Activated naive CD4-positive, alpha-beta T cell treated with anti-CD3 and anti-CD28 coated beads, Interleukin-2, amount 10 ng/mL, durations not matched to agents 7 days and 5 days (primary cell): ENCODE measurements around the gene AIPL1.

Experiments
- CTCF ChIA-PET: fragments of 350-600 bp; sonication (Branson Sonifier 250); formaldehyde crosslinking; loops from one replicate; lab custom pipeline; 2021; ENCODE audit warnings: antibody characterized with exemption; lab: Charles Lee
- DNase-seq: peaks from one replicate; pipeline ENCODE4 v3.0.0-alpha.2; 2020
- H3K27ac Mint-ChIP-seq: one replicate; pipeline ENCODE4 v1.8.0; 2021; ENCODE audit warnings: mild to moderate bottlenecking, moderate library complexity, mixed read lengths
- H3K27me3 Mint-ChIP-seq: one replicate; pipeline ENCODE4 v1.8.0; 2021; ENCODE audit warnings: mild to moderate bottlenecking, mixed read lengths
- H3K36me3 Mint-ChIP-seq: one replicate; pipeline ENCODE4 v1.8.0; 2021; ENCODE audit warnings: mixed read lengths
- H3K4me1 Mint-ChIP-seq: one replicate; pipeline ENCODE4 v1.8.0; 2021; ENCODE audit warnings: mixed read lengths
- H3K4me3 Mint-ChIP-seq: one replicate; pipeline ENCODE4 v1.8.0; 2021; ENCODE audit warnings: mild to moderate bottlenecking, moderate library complexity, mixed read lengths
- H3K9me3 Mint-ChIP-seq: one replicate; pipeline ENCODE4 v1.8.0; 2021; ENCODE audit warnings: mixed read lengths

The AIPL1 gene

DNA sequence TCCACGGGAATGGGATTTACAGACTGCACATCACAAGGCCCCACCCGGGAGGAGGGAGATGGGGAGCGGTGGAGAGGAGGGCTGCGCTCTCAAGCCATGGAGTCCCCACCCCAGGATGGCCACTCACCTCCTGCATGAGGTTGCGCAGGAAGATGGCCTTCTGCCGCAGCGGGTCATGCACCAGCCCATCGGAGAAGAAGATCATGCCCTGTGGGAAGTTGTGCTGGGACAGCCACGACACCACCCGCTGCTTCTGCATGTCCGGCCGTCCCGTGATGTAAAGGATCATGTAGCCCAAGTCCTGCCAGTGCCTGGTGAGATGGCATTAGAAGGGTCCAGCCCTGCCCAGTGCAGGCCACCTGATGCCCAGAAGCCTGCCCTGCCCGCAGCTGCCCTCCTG, 26.3 kb upstream of the AIPL1 start:
- no peak overlapping the region for H3K4me3 Mint-ChIP-seq
- H3K4me1 Mint-ChIP-seq, result peaks cover 18% of the 10 kb centered on the region
- H3K36me3 Mint-ChIP-seq, result no peaks in the 10 kb centered on the region
- peaks cover 27% of the 10 kb centered on the region for H3K27me3 Mint-ChIP-seq
- no peaks in the 10 kb centered on the region for H3K9me3 Mint-ChIP-seq
- DNase-seq, result no peak
- CTCF ChIA-PET, result no interaction called here
- H3K27ac Mint-ChIP-seq, result no peak overlapping the region

DNA sequence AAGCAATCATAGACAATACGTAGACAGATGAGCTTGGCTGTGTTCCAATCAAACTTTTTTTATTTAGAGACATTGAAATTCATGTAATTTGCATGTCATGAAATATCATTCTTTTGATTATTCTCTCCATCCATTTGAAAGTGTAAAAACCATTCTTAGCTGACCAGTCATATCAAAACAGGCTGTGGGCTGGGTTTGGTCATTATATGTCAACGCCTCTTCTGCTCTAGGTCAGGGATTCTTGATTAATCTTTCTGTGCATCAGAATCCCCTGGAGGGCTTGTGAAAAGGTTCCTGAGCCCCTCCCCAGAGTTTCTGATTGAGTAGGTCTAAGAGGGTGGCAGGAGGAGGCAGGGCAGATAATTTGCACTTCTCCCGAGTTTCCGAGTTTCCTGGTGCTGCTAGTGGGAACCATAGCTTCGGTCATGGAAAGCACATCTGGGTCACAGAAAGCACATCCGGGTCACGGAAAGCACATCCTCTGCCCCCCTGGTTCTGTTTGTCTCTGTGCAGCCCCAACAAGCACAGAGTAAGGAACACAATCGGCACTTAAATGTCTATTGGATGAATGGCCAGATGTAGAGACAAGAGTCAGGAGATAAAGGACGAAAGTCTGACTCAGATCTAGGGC, 25.7 kb upstream of the AIPL1 start:
- H3K27ac Mint-ChIP-seq, result no peak overlapping the region
- CTCF ChIA-PET, result no interaction called here
- no peak overlapping the region for H3K4me3 Mint-ChIP-seq
- H3K36me3 Mint-ChIP-seq, result no peaks in the 10 kb centered on the region
- peaks cover 21% of the 10 kb centered on the region for H3K4me1 Mint-ChIP-seq
- H3K27me3 Mint-ChIP-seq, result peaks cover 29% of the 10 kb centered on the region
- no peak for DNase-seq
- no peaks in the 10 kb centered on the region for H3K9me3 Mint-ChIP-seq

- H3K4me3 Mint-ChIP-seq, result no peak overlapping the region
- H3K4me1 Mint-ChIP-seq, result peaks cover 28% of the 10 kb centered on the region
- H3K27me3 Mint-ChIP-seq, result peaks cover 46% of the 10 kb centered on the region
- DNase-seq, result no peak
- CTCF ChIA-PET, result interaction anchor here (1.0 kb wide), 1 partner anchor 14 kb away, joined by 3 read pairs; no protein-coding TSS in a partner anchor
- H3K36me3 Mint-ChIP-seq, result no peaks in the 10 kb centered on the region
- no peak overlapping the region for H3K27ac Mint-ChIP-seq
- H3K9me3 Mint-ChIP-seq, result no peaks in the 10 kb centered on the region
These were observed 23.6 kb upstream of the AIPL1 start for GRCh38 chr17:6458460-6458950.

DNA sequence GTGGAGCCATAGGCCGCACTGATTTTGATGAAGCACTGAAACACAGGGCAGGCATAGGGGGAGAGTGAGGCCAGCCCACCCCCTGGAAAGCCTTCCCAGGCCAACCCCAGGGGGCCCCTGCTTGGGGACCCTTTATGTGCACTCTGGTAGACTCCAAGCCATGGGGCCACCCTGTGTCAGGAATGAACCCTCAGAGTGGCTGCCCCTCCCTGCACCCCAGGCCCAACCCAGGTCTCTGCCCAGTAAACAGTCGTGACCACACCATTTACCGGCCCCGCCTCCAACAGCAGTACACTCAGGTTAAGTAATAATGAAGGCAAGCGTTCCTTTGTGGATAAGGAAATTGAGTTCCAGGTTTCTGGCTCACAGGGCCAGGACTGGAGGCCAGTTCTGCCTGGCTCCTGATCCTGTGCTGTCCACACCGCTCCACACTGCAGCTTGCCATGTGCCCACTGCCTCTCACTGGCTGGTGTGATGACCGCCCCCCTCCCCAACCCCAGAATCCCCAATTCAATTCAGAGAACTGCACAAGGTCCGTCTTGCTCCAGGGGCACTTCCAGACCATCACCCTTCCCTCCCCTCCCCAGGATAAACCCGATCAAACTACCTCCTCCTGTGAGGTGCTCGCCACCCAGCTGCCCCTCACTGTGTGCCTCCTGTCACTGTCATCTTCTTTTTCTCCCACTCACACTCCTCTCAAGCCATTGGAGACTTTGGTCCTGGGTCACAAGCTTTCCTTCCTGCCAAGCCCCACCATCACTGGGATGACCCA, 23.0 kb upstream of the AIPL1 start:
- Mint-ChIP-seq H3K27ac (no peak overlapping the region), H3K9me3 (no peaks in the 10 kb centered on the region), H3K36me3 (no peaks in the 10 kb centered on the region), H3K4me1 (peaks cover 28% of the 10 kb centered on the region), H3K4me3 (no peak overlapping the region), H3K27me3 (peaks cover 49% of the 10 kb centered on the region)
- CTCF ChIA-PET, result interaction anchor here (1.0 kb wide), 1 partner anchor 15 kb away, joined by 3 read pairs; no protein-coding TSS in a partner anchor
- no peak for DNase-seq

DNA sequence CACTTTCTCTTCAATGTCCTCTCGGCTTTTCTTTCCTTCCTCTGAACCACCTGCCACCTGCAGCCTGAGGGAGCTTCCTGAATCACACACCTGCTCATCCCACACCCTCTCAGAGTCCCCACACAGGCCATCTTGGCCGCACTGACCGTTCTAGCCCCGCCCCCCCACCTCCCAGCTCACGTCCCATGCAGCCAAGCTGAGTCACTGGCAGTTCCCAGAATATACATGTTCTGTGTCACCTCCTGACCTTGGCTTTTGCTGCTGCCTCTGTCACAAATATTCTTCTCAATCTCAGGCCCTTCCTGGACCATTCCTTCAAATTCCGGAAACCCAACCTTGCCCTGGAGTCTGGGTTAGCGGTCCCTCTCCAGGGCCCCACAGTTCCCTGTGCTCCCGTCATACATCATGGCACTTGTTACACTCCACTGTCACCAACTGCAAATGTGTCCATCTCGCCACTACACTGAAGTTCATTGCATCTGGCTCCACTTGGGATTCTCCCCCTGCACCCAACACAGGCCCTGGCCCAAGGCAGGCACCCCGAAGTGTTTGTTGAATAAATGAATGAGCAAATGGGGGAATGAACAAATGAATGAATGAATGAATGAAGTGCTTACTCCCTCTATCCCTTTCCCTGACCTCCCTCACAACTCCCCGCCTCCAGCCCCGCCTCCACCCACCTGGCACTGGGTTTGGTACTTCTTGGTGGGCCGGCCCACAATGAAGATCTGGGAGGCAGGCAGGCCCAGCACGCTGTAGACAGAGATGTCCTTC, 22.2 kb upstream of the AIPL1 start:
- Mint-ChIP-seq H3K9me3 (no peaks in the 10 kb centered on the region), H3K4me3 (no peak overlapping the region), H3K4me1 (peaks cover 25% of the 10 kb centered on the region), H3K27ac (no peak overlapping the region), H3K27me3 (peaks cover 47% of the 10 kb centered on the region), H3K36me3 (no peaks in the 10 kb centered on the region)
- CTCF ChIA-PET, result no interaction called here
- no peak for DNase-seq

DNA sequence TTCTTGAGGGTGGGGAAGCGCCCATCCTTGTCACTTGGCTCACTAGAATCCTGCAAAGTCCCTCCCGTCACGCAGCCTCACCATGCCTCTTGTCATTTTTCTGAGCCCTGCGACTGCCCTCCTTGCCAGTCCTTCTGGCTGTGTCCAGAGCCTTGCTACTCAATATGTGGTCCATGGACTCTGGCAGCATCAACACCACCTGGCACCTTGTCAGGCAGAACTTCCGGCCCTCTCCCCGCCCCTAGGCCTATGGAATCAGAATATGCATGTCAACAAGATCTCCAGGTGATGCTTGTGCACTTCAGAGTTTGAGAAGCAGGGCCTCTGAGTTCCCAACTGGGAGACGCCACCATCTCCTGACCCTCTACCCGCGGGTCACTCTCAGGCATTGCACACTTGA, 21.4 kb upstream of the AIPL1 start:
- Mint-ChIP-seq H3K27me3 (peaks cover 48% of the 10 kb centered on the region), H3K36me3 (peaks cover 2% of the 10 kb centered on the region), H3K4me1 (peaks cover 19% of the 10 kb centered on the region), H3K9me3 (no peaks in the 10 kb centered on the region), H3K27ac (no peak overlapping the region), H3K4me3 (no peak overlapping the region)
- CTCF ChIA-PET, result no interaction called here
- DNase-seq, result no peak

DNA sequence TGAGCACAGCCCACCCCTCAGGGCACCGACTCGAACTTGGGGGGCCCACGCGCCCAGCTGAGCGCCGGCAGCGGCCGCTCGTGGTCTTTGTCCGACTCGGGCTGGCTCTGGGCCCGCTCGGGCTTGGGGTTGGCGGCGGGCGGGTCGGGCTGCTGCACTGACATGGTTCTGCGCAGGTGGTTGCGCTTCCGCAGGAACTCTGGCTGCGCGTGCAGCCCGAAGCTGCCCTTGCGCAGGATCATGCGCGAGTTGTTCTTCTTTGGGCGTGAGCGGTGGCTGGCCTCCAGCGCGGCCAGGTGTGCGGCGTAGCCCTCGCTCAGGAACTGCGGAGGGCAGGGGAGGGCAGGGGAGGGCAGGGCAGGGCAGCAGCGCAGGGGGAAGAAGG, 20.4 kb upstream of the AIPL1 start:
- no peaks in the 10 kb centered on the region for H3K9me3 Mint-ChIP-seq
- CTCF ChIA-PET, result interaction anchor here (1.5 kb wide), 1 partner anchor 17 kb away, joined by 5 read pairs; no protein-coding TSS in a partner anchor
- peaks cover 2% of the 10 kb centered on the region for H3K36me3 Mint-ChIP-seq
- H3K27me3 Mint-ChIP-seq, result peaks cover 48% of the 10 kb centered on the region
- peaks cover 19% of the 10 kb centered on the region for H3K4me1 Mint-ChIP-seq
- H3K27ac Mint-ChIP-seq, result no peak overlapping the region
- peak; percentile 64 for DNase-seq
- peak overlapping the region; percentile 37 for H3K4me3 Mint-ChIP-seq

DNA sequence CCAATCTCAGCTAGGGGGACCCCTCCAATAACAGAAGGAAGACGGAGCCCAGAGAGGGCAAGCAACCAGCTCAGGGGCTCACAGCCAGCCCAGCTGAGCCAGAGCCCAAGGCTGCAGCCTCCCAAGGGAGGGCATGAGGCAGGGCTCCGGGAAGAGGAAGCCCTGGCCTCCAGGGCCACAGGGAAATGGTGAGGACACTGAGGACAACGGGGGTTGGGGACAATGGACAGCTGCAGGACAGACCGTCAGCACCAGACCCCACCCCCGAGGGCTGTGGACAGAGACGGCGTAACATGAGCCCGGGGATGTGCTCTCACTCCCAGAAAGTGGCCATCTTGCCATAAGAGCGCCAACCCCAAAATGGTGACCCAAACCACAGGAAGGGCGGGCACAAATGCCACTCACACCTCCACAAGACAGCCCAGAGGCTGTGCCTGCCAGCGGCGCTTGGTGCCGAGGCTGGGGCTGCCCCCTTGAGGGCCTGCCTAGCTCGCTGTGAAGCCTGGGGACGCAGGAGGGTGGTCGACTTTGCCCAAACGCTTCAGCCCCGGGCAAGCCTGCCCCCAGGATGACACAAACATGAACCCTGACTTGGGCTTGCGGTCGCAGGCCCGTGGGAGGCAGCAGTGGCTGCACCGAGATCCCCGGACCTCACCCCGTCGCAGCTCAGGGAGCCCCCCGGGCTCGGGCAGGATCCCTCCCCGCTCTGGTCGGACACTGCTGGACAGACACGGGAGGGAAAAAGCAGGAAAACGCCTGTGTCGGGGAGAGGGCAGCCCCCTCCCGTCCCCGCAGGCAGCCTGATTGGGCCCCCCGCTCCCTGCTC, 19.8 kb upstream of the AIPL1 start:
- no peaks in the 10 kb centered on the region for H3K9me3 Mint-ChIP-seq
- H3K4me1 Mint-ChIP-seq, result peaks cover 19% of the 10 kb centered on the region
- peaks cover 43% of the 10 kb centered on the region for H3K27me3 Mint-ChIP-seq
- CTCF ChIA-PET, result interaction anchor here (1.5 kb wide), 1 partner anchor 18 kb away, joined by 5 read pairs; no protein-coding TSS in a partner anchor
- H3K36me3 Mint-ChIP-seq, result peaks cover 5% of the 10 kb centered on the region
- no peak overlapping the region for H3K27ac Mint-ChIP-seq
- no peak overlapping the region for H3K4me3 Mint-ChIP-seq
- DNase-seq, result no peak

- Mint-ChIP-seq H3K9me3 (no peaks in the 10 kb centered on the region), H3K4me3 (no peak overlapping the region), H3K27me3 (peaks cover 43% of the 10 kb centered on the region), H3K27ac (no peak overlapping the region), H3K36me3 (peaks cover 11% of the 10 kb centered on the region), H3K4me1 (peaks cover 19% of the 10 kb centered on the region)
- DNase-seq, result no peak
- CTCF ChIA-PET, result no interaction called here
These were observed 18.5 kb upstream of the AIPL1 start for GRCh38 chr17:6453279-6454024.

DNA sequence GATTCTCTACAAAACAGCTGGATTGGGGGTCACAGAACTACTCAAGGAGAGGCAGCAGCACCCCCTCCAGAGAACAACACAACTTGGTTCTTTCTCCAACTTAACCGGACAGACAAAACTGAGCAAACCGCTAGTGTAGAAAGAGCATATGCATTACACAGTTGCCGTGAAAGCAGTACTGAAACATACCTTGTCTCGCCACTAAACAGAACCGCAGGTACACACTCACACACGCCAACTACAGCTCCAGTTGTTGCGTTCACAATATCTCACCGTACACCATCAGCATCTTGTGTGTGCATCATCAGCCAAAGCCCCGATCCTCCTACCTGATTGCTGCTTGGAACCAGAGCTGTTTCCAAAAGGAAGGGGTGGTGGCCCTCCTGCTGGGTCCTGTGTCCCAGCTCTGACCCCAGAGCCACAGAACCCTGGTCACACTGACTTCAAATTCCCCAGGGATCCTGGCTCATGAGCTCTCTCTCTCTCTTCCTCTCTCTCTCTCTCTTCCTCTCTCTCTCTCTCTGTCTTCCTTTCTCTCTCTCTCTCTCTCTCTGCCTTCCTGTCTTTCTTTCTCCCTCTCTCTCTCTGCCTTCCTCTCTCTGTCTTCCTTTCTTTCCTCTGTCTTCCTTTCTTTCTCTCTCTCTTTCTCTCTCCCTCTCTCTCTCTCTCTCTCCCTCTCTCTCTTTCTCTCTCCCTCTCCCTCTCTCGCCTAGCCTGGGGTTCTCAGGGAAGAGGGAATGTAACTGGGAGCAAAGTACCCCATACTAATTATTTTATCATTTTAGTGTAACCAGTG, 17.7 kb upstream of the AIPL1 start:
- no peaks in the 10 kb centered on the region for H3K9me3 Mint-ChIP-seq
- DNase-seq, result no peak
- peaks cover 13% of the 10 kb centered on the region for H3K36me3 Mint-ChIP-seq
- CTCF ChIA-PET, result interaction anchor here (0.8 kb wide), 1 partner anchor 21 kb away, joined by 3 read pairs; no protein-coding TSS in a partner anchor
- no peak overlapping the region for H3K27ac Mint-ChIP-seq
- peaks cover 43% of the 10 kb centered on the region for H3K27me3 Mint-ChIP-seq
- H3K4me1 Mint-ChIP-seq, result peaks cover 19% of the 10 kb centered on the region
- H3K4me3 Mint-ChIP-seq, result no peak overlapping the region

DNA sequence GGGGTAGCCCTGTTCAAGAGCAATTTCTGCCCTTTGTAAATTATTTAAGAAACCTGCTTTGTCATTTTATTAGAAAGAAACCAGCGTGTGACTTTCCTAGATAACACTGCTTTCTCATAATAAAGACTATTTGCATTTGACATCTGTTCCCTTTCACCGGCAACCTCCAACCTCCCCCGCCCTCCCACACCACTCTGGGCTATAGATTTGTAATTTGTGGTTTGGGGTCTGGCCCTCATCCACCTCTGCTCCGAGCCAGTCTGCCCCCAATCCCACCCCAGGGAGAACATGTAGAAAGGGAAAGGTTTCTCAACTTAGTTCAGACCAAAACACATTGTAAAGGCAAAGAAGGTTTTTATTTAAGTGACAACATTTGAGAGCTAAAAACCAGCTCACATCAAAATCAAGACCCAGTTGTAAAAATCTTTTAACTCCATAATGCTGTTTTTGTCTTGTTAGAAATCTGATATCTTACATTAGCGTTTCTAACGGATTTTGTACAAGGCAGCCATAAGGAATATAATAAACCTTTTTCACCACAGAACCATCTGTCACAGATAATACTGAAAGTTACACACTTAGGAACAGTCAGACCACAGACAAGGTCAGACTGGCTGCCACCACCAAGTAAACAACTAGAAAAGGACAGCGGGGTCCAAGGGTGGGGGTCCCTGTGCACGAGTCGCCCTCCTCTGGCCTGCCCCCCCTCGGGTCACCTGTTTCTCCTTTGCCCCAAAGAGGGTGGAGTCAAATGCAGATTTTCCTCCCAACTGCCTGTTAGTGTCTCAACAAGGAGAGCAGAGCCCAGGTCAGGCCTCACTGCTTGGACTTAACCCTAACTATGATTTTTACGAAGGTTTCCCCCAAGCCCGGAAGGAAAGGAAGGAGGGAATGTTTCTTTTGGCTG, 16.3 kb upstream of the AIPL1 start:
- Mint-ChIP-seq H3K4me3 (no peak overlapping the region), H3K27ac (no peak overlapping the region), H3K9me3 (no peaks in the 10 kb centered on the region), H3K36me3 (peaks cover 16% of the 10 kb centered on the region), H3K27me3 (peaks cover 28% of the 10 kb centered on the region), H3K4me1 (peaks cover 12% of the 10 kb centered on the region)
- CTCF ChIA-PET, result interaction anchor here (2.0 kb wide), 1 partner anchor 15 kb away, joined by 4 read pairs; no protein-coding TSS in a partner anchor
- no peak for DNase-seq

- Mint-ChIP-seq H3K27me3 (peaks cover 21% of the 10 kb centered on the region), H3K36me3 (peaks cover 24% of the 10 kb centered on the region), H3K4me3 (no peak overlapping the region), H3K4me1 (peaks cover 18% of the 10 kb centered on the region), H3K27ac (no peak overlapping the region), H3K9me3 (no peaks in the 10 kb centered on the region)
- CTCF ChIA-PET, result no interaction called here
- no peak for DNase-seq
These were observed 14.4 kb upstream of the AIPL1 start for GRCh38 chr17:6449307-6449706.
